GM19467 (cell line): ENCODE data around the gene CABYR.
A peak's percentile ranks its signal among the peaks of the same experiment; 100 is the strongest.
"Not testable (repeated sequence)": the region's sequence is repeated elsewhere in the genome, so short reads cannot be mapped to it uniquely, and the experiment has no call there.

Experiments
- ATAC-seq: cut with Tn5 transposase; IDR thresholded peaks from one replicate; pipeline ENCODE4 v1.9.1; 2021; ENCODE audit warnings: mild to moderate bottlenecking, moderate library complexity; ENCODE audit not compliant: unreplicated experiment

The CABYR gene

GRCh38 chr18:24127735-24128134 is 11.1 kb upstream of the CABYR start:
- ATAC-seq, result no peak

- no peak for ATAC-seq
Measured at GRCh38 chr18:24128700-24129099, 10.2 kb upstream of the CABYR start.

- no peak for ATAC-seq
Measured at GRCh38 chr18:24130494-24130893, 8.4 kb upstream of the CABYR start.

- no peak for ATAC-seq
Measured at GRCh38 chr18:24136967-24137373, 1.9 kb upstream of the CABYR start.

- no peak for ATAC-seq
Measured at GRCh38 chr18:24138409-24138788, 463 bp upstream of the CABYR start.

GRCh38 chr18:24140697-24141096 is 1.8 kb downstream of the CABYR start:
- no peak for ATAC-seq

GRCh38 chr18:24142376-24142775 is 3.5 kb downstream of the CABYR start:
- ATAC-seq, result no peak

GRCh38 chr18:24149591-24149990 is 10.7 kb downstream of the CABYR start:
- not testable (repeated sequence) for ATAC-seq

- no peak for ATAC-seq
Measured at GRCh38 chr18:24153397-24153796, 14.5 kb downstream of the CABYR start.

- no peak for ATAC-seq
Measured at GRCh38 chr18:24157855-24158254, 19.0 kb downstream of the CABYR start.

GRCh38 chr18:24160086-24160485 is 21.2 kb downstream of the CABYR start:
- ATAC-seq, result no peak

GRCh38 chr18:24161304-24161703 is 22.4 kb downstream of the CABYR start:
- no peak for ATAC-seq

GRCh38 chr18:24168496-24168895 is 29.6 kb downstream of the CABYR start:
- ATAC-seq, result no peak

- ATAC-seq, result no peak
Measured at GRCh38 chr18:24170360-24170759, 31.5 kb downstream of the CABYR start.

- no peak for ATAC-seq
Measured at GRCh38 chr18:24173997-24174396, 35.1 kb downstream of the CABYR start.

- ATAC-seq, result peak; percentile 83
Measured at GRCh38 chr18:24176727-24177416, 38.0 kb downstream of the CABYR start.

- ATAC-seq, result no peak
Measured at GRCh38 chr18:24177499-24178133, 38.8 kb downstream of the CABYR start.

GRCh38 chr18:24180048-24180447 is 41.2 kb downstream of the CABYR start:
- ATAC-seq, result no peak

GRCh38 chr18:24181806-24182205 is 42.9 kb downstream of the CABYR start:
- ATAC-seq, result no peak

GRCh38 chr18:24185805-24186204 is 46.9 kb downstream of the CABYR start:
- no peak for ATAC-seq

GRCh38 chr18:24187049-24187448 is 48.2 kb downstream of the CABYR start:
- ATAC-seq, result peak; percentile 67

- ATAC-seq, result no peak
Measured at GRCh38 chr18:24187689-24188088, 48.8 kb downstream of the CABYR start.

- no peak for ATAC-seq
Measured at GRCh38 chr18:24188120-24188519, 49.3 kb downstream of the CABYR start.
